GM23338 (cell line): ENCODE results near the gene TAS2R10.

Experiments used
- CREB1 ChIP-seq: fragments of 250-450 bp; sonication (Bioruptor Pico); IDR thresholded peaks from 2 replicates; pipeline ENCODE4 v1.5.0; 2020; ENCODE audit warnings: low read depth, mild to moderate bottlenecking, moderate library complexity
- CTCF ChIP-seq, 2 experiments: fragments of 200-600 bp in 1 of 2; sonication (generic) in 1 of 2; conservative IDR thresholded peaks; 2 replicates each; pipeline versions ENCODE4 v1.5.1 to v1.6.1; 2016 to 2017; ENCODE audit warnings: antibody characterized with exemption in 2 of 2, low read depth in 2 of 2, mild to moderate bottlenecking in 2 of 2, moderate library complexity in 1 of 2
- ETS1 ChIP-seq: IDR thresholded peaks from 2 replicates; pipeline ENCODE4 v1.6.1; 2016; ENCODE audit warnings: antibody characterized with exemption
- EZH2 ChIP-seq: fragments of 200-600 bp; sonication (generic); IDR thresholded peaks from one replicate; pipeline ENCODE4 v1.8.0; 2017; ENCODE audit warnings: antibody characterized with exemption, mild to moderate bottlenecking, low read depth; ENCODE audit not compliant: unreplicated experiment
- EZH2phosphoT487 ChIP-seq: fragments of 200-600 bp; sonication (generic); IDR thresholded peaks from one replicate; pipeline ENCODE4 v1.8.1; 2018; ENCODE audit warnings: antibody characterized with exemption; ENCODE audit not compliant: unreplicated experiment
- JUNB ChIP-seq: IDR thresholded peaks from one replicate; pipeline ENCODE4 v1.6.1; 2016; ENCODE audit warnings: antibody characterized with exemption; ENCODE audit not compliant: unreplicated experiment
- NANOG ChIP-seq: IDR thresholded peaks from 2 replicates; pipeline ENCODE4 v1.6.1; 2016; ENCODE audit warnings: antibody characterized with exemption, borderline replicate concordance
- POLR2AphosphoS5 ChIP-seq: IDR thresholded peaks from 2 replicates; pipeline ENCODE4 v1.6.1; 2016; ENCODE audit warnings: antibody characterized with exemption, low read depth
- REST ChIP-seq: IDR thresholded peaks from one replicate; pipeline ENCODE4 v1.6.1; 2018; ENCODE audit warnings: antibody characterized with exemption; ENCODE audit not compliant: unreplicated experiment

- TF ChIP-seq CTCF (conservative IDR thresholded peaks at IDR 0.05; ENCODE audit: low read depth in 2 of 2) (no peak), EZH2 (no peak), POLR2AphosphoS5 (no peak), EZH2phosphoT487 (no peak), REST (no peak), CREB1 (CRISPR knock-in tag) (no peak), JUNB (no peak), ETS1 (no peak), NANOG (no peak)
Measured at GRCh38 chr12:10783252-10783651, 42.9 kb downstream of the TAS2R10 start.
